ENCODE measurements around the gene GALNT10.
A peak's percentile ranks its signal among the peaks of the same experiment; 100 is the strongest.

The GALNT10 gene

GRCh38 chr5:154236536-154237375 is 46.2 kb downstream of the GALNT10 start:
- DNase-seq, result no peak

- DNase-seq, result no peak
These were observed 46.8 kb downstream of the GALNT10 start for GRCh38 chr5:154237376-154237743.

DNA sequence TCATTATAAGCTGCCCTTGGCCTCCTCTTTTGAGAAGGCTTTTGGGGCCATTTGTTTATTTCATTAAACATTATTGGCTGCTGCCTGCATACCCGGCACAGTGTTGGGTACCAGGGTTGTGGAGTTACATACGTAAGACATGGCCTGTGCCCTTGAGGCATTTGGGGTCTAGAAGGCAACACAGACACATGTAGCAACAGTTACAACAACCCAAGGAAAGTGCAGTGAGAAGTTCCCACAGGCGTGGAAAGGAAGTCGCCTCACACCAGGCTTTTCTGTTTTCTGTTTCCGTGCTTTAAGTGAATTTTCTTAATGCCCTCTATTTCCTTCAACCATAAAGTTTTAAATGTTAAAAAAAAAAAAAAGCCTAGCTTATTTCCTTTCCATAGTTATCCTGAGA is 47.4 kb downstream of the GALNT10 start:
- no peak for DNase-seq

DNA sequence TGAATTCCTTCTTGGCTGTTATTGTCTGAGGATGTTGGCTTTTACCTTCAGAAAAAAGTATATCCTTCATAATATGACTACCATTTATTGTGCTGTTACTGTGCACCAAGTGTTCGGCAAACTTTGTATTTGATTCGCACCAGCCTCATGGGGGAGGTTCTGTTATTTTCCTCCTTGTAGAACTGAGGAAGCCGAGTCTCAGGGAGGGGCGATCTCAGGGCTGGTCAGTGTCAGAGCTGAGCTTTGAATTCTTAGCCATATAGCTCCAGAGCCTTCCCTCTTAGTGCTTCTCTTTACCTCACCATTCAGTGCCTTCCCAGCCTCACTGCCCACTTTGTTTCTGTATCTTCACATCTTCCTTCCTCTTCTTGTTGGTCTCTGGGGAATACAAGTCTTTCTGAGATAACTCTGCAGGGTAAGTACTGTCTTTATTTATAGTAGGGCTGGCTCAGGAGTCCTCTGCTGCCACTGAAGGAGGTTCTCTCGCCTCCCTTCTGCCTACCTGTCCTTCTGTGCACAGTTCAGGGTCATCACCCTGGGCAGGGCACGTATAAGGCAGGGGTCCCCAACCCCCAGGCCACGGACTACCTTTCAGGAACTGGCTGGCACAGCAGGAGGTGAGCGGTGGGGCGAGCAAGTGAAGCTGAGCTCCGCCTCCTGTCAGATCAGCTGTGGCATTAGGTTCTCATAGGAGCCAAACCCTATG is 48.4 kb downstream of the GALNT10 start:
- DNase-seq, result no peak

GRCh38 chr5:154240595-154240994 is 50.1 kb downstream of the GALNT10 start:
- DNase-seq, result no peak

- no peak for DNase-seq
These were observed 50.5 kb downstream of the GALNT10 start for GRCh38 chr5:154241021-154241420.

DNA sequence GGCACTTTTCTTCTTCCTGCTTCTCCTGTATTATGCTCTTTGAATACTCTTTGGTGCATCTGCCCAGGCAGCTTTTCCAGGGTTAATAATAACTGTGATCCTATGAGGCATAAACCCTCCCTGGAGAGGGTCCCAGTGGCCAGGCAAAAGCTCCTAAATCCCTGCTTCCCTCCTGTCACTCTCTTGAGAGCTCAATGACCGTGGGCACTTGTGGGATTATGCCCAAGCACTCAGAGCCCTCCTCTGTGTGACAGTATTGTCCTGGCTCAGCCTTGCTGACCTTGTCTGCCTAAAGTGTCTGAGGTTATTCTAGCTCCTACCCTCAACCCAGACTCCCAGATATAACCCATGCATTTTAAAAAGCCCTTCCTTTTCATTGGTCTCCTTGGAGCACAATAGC is 51.9 kb downstream of the GALNT10 start:
- no peak for DNase-seq

DNA sequence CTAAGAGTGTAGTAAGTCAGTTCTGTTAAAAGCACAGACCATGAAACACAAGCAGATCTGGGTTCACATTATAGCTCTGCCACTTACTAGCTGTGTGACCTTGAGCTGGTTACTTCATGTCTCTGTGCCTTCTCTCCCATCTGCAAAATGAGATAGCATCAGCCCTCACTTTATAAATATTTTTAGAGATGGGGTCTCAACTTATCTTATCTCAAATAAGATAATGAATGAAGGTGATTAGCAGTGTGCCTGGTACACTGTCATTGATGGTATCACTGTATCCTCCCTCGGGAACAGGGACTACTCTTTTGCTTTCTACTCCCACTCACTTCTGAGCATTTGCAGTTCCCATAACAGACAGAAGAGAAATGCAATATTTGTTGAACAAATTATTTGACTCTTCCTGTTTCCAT is 52.4 kb downstream of the GALNT10 start:
- peak in 1 of 2 donors; percentile 11 for DNase-seq

GRCh38 chr5:154243736-154244135 is 53.2 kb downstream of the GALNT10 start:
- DNase-seq, result no peak

DNA sequence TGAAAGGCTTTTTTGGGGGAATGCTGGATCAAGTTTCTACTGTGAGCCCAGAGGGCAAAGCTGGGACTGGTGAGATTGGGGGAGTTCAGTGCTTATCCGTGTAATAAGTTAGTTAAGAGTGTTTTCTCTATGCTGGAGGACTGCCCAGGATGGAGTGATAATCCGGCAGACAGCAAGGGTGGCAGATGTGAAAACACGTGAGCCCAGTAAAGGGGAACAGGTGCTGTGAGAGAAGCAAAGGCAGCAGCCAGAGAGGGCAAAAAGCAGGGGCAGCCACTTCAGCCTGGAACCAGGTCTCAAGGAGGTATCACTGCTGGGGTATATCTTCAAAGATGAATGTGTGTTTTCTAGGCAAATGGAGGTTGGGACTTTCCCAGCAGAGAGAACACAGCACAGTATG is 53.9 kb downstream of the GALNT10 start:
- DNase-seq, result no peak

- no peak for DNase-seq
These were observed 58.2 kb downstream of the GALNT10 start for GRCh38 chr5:154248691-154249090.

DNA sequence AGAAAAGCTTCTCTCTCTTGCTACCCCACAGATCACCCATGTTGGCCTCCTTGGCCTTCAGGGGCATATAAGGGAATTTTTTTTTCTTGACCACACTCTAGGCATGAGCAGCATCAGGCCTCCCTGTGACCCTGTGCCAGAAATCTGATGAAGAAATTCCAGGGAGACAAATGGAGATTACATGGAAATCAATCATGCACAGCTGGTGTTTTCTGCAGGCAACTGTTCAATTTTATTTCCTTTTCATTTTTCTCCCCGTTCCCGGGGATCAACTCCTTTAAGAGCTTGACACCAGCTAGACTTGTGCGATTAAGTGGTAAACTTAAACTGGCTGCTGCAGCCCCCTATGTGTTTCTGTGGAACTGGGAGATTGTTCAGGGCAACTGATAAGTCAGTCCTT is 59.3 kb downstream of the GALNT10 start:
- DNase-seq, result no peak

DNA sequence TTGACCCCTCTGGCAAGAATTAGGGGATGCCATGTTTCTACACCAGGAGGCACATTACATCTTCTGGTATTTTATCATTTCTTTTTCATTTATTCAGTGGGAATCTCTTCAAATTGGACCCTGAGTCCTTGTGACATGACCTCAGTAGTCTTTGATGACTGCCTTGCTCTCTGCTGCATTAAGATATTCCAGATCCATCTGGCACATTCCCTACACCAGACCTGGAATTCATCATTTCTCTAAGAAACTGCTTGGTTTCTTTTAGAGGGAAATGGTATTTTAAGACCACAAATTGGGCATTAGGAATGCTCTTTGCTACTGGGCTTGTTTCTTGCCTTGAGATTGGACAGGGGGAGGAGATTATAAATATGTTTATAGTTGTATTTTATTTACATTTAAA is 61.0 kb downstream of the GALNT10 start:
- no peak for DNase-seq

GRCh38 chr5:154253807-154254206 is 63.3 kb downstream of the GALNT10 start:
- DNase-seq, result no peak

DNA sequence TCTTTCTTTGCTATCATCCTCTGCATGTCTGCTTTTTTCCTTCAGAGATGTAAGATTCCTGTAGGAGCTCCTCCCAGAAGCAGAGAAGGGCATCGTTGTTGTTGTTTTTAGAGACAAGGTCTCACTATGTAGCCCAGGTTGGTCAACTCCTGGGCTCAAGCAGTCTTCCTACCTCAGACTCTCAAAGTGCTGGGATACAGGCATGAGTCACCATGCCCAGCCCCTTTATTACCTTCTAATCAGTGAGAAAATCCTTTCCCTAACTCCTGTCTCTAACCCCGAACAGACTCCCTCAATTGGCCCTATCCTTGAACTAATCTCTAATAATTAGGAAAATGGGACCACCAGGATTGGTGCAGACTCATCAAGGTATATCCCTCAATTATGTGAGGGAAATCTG is 64.4 kb downstream of the GALNT10 start:
- DNase-seq, result no peak

DNA sequence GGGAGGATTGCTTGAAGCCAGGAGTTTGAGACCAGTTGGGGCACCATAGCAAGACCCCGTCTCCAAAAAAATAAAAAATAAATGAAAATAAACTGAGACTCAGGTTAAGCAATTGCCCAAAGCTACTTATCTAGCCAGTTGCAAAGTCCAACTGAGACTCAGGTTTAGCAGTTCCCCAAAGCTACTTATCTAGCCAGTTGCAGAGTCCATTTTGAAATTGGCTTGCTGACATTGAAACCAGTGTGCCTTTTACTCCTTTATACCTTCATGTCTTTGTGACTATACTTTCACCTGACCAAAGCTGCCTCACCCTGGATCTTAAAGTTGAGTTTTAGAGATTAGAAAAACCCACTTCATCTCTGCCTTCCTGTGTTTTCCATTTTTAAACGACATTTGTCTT is 66.5 kb downstream of the GALNT10 start:
- DNase-seq, result no peak

- DNase-seq, result no peak
These were observed 68.1 kb downstream of the GALNT10 start for GRCh38 chr5:154258531-154259217.

DNA sequence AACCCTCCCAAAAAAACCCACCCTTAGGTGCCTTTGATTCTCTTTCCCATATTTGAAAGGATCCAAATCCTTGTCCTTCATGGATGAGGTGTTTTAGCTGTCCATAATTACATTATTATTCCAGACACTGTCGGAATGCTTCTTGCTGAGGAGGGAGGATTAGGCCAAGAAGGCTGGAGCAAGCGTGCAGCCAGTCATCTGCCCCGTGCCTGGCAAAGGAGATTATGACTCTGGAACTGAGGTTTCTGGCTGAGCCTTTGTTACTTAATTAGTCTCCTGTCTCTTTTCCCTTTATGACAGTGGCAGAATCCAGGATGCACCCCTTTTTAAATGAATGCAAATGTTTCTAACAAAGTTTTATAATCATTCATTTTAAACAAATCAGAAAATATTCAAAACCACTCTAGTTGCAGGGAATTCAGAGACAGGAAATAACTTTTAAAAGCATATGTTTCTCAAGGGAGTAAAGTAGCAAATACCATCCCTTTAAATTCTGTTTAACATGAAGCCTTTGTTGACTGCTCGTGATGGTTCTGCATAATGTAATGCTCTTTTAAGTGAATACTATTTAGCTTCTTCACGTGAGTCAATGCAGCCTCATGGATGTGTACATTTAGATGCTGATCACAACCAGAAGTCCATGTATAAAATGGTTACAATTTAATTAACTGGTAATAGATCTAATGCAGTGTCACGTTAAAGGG is 69.8 kb downstream of the GALNT10 start:
- DNase-seq, result no peak

DNA sequence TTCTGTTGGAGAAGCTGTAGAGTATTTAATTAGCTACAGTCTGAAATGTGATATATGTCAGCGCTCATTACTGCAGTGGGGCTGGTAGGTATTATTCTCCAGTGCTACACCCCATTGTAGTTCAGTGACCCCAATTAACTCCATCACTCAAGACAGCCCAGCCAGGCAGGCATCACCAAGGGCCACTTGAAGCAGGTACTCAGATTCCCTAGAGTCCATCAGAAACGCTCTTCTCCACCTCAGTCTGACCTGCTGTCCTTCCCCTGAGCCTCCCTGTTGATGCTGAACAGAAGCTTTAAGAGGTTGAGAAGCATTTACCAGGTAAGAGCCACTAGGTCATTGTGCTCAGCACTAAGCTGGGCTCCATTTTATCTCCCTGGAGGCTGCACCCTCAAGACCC is 71.8 kb downstream of the GALNT10 start:
- no peak for DNase-seq

GRCh38 chr5:154264549-154265196 is 74.1 kb downstream of the GALNT10 start:
- DNase-seq, result no peak

DNA sequence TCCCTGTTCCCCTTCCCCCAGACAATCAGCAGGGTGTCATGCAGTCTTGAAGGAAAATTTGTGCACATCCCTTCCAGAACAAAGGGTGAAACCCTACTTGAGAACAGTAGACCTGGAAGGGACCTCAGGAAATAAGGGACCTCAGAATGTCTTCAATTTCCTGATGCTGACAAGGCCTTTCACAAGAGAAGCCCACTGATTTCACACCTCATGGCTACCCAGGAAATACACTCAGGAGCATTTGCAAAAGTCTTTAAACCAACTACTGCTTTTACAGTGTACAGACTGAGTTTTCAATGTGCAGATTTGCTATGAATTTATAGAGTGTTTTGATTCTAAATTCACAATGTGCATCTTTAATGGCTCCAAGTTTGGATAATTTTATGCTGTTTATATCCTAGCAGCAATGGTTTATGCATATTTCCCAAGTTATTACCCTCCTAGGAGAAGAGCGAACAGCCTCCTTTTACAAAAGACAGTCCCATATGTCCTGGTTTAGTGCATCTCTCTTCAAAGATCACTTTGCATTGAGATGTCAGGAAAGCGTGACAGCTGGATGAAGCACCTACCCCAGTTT is 74.8 kb downstream of the GALNT10 start:
- DNase-seq, result no peak

- no peak for DNase-seq
These were observed 77.0 kb downstream of the GALNT10 start for GRCh38 chr5:154267516-154267915.

All from inflammatory macrophage treated with lipopolysaccharide for 1 hour (primary cell).